Spleen (tissue), 11 donors: ENCODE results near the gene ZGPAT. TPM values are rescaled to one million over a fixed set of nuclear protein-coding genes. Genes with fewer than 3 reads are reported as not detected.

Experiments used
- DNase-seq: peaks from one replicate; pipeline ENCODE4 v3.0.0-alpha.2; 2020
- H3K27ac ChIP-seq, 8 donors: fragments of 200-600 bp; sonication (generic) in 7 of 8; 1 replicate in 4 of 8; 2 replicates in 4 of 8; pipeline versions ENCODE4 v1.5.0 to v1.8.0; 2016 to 2021; ENCODE audit warnings: inconsistent platforms in 4 of 8, mild to moderate bottlenecking in 4 of 8, moderate library complexity in 1 of 8
- H3K27me3 ChIP-seq, 7 donors: fragments of 200-600 bp; sonication (generic) in 6 of 7; replicated peaks in 1 of 7; 1 replicate in 4 of 7; 2 replicates in 3 of 7; pipeline versions ENCODE4 v1.5.0 to v1.8.0; 2016 to 2021; ENCODE audit warnings: inconsistent platforms in 3 of 7, mild to moderate bottlenecking in 1 of 7
- H3K36me3 ChIP-seq, 6 donors: fragments of 200-600 bp; sonication (generic) in 5 of 6; 1 replicate in 4 of 6; 2 replicates in 2 of 6; pipeline versions ENCODE4 v1.5.0 to v1.8.0; 2016 to 2021; ENCODE audit warnings: inconsistent platforms in 2 of 6
- H3K4me1 ChIP-seq, 6 donors: fragments of 200-600 bp; sonication (generic) in 5 of 6; 1 replicate in 3 of 6; 2 replicates in 3 of 6; pipeline versions ENCODE4 v1.5.0 to v1.8.0; 2016 to 2021; ENCODE audit warnings: inconsistent platforms in 3 of 6
- H3K4me3 ChIP-seq, 8 donors: fragments of 200-600 bp; sonication (generic) in 7 of 8; 1 replicate in 4 of 8; 2 replicates in 4 of 8; pipeline versions ENCODE4 v1.5.0 to v1.8.0; 2016 to 2021; ENCODE audit warnings: inconsistent platforms in 4 of 8, mild to moderate bottlenecking in 4 of 8, moderate library complexity in 2 of 8
- H3K9me3 ChIP-seq, 8 donors: fragments of 200-600 bp; sonication (generic) in 7 of 8; 1 replicate in 4 of 8; 2 replicates in 4 of 8; pipeline versions ENCODE4 v1.5.0 to v1.8.0; 2016 to 2021; ENCODE audit warnings: inconsistent platforms in 4 of 8
- POLR2A ChIP-seq, 3 donors: fragments of 450-650 bp; IDR thresholded peaks; one replicate each; pipeline ENCODE4 v1.5.1; 2017; ENCODE audit warnings: antibody characterized with exemption in 3 of 3, mild to moderate bottlenecking in 1 of 3
- POLR2AphosphoS5 ChIP-seq, 3 donors: sonication (generic); formaldehyde crosslinking; IDR thresholded peaks; one replicate each; pipeline ENCODE4 v1.5.1; 2017; ENCODE audit warnings: antibody characterized with exemption in 3 of 3
- WGBS, 5 donors: extraction: QIAGEN DNeasy Blood & Tissue Kit in 3 of 5; methylation state at CpG; one replicate each; pipeline versions ENCODE4 v1.1.5 to v1.1.7; 2013 to 2018; 5-methylcytosine and 5-hydroxymethylcytosine counted together
- intact Hi-C: fragments of 100-400 bp; cut with DNase I; formaldehyde crosslinking; loops from one replicate; pipeline ENCODE4 v1.15.0; 2023; ENCODE audit warnings: low total_unique reads
- polyA plus RNA-seq, 3 donors: library from polyadenylated mRNA; stranded (reverse); fragments of 200-250 nt; gene quantifications; one replicate each; pipeline ENCODE4 v1.2.1, GENCODE V29; 2013
- small RNA-seq, 4 donors: library from RNA; depleted of rRNA; stranded (forward); fragments of <200 nt; gene quantifications; one replicate each; pipeline ENCODE3, GENCODE V24; 2016
- total RNA-seq, 7 donors: library from RNA; depleted of rRNA in 3 of 7; stranded (reverse); fragments of >200 nt in 3 of 7; fragmentation: NEBNext Ultra II Directional in 4 of 7; extraction: Animal tissue kit (Norgen Biotek cat#: 25700) in 4 of 7; gene quantifications; one replicate each; pipeline versions ENCODE4 v1.1.0 to v1.2.1, GENCODE V29; 2016 to 2021
- TF ChIP-seq, protein P1 (sequence below), 11 experiments: fragments of 200-600 bp in 7 of 11; fragments of 450-650 bp in 4 of 11; sonication (generic) in 4 of 11; IDR thresholded peaks in 8 of 11; conservative IDR thresholded peaks in 3 of 11; 1 replicate in 7 of 11; 2 replicates in 4 of 11; pipeline versions ENCODE4 v1.4.0 to v1.8.0; 2016 to 2021; ENCODE audit warnings: antibody characterized with exemption in 11 of 11, inconsistent platforms in 4 of 11, mild to moderate bottlenecking in 1 of 11
- donor health status: healthy with polysubstance abuse.
- donor health status: DM: no; HTN: no; CAD: no; lungs with moderate emphysema.
- donor health status: DM: no; HTN: no; CAD: no.
- donor health status: Bipolar disorder and iron deficiency.
- donor health status: healthy.
- donor health status: DM: no; HTN: no; CAD: no.
- donor health status: DM: yes; HTN: yes; CAD: no.

ZGPAT gene
- total and polyA plus RNA-seq, 10 donors: 23.6 to 72.8 (median 38.2) TPM

DNA sequence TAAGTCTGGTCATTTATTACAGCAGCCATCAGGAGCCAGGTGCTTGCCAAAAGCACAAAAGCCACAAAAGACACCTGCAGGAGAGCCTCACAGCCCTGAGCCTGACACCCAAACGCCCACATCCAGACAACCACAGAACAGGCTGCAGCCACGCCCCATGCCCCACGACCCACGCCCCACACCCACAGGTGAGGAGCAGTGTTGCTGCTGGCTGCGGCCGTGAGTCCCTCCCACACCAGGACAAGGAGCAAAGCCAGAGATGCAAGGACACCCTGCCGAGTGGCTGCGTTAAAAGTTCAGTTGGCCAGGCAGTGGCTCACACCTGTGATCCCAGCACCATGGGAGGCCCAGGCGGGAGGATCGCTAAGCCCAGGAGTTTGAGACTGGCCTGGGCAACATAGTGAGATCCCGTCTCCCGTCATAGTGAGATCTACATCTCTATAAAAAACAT, 74.7 kb downstream of the ZGPAT start:
- no peaks in the 10 kb centered on the region for H3K36me3 ChIP-seq
- TF ChIP-seq, protein P1, sequence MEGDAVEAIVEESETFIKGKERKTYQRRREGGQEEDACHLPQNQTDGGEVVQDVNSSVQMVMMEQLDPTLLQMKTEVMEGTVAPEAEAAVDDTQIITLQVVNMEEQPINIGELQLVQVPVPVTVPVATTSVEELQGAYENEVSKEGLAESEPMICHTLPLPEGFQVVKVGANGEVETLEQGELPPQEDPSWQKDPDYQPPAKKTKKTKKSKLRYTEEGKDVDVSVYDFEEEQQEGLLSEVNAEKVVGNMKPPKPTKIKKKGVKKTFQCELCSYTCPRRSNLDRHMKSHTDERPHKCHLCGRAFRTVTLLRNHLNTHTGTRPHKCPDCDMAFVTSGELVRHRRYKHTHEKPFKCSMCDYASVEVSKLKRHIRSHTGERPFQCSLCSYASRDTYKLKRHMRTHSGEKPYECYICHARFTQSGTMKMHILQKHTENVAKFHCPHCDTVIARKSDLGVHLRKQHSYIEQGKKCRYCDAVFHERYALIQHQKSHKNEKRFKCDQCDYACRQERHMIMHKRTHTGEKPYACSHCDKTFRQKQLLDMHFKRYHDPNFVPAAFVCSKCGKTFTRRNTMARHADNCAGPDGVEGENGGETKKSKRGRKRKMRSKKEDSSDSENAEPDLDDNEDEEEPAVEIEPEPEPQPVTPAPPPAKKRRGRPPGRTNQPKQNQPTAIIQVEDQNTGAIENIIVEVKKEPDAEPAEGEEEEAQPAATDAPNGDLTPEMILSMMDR (IDR thresholded peaks at IDR 0.05 in 8 of 11, conservative IDR thresholded peaks at IDR 0.05 in 3 of 11): no peak
- TF ChIP-seq POLR2A (IDR thresholded peaks at IDR 0.05): no peak
- TF ChIP-seq POLR2AphosphoS5 (IDR thresholded peaks at IDR 0.05): no peak
- H3K4me3 ChIP-seq: no peak overlapping the region
- H3K9me3 ChIP-seq: no peaks in the 10 kb centered on the region
- intact Hi-C loops: no loop called here
- H3K27ac ChIP-seq: peak overlapping the region in 4 of 8 donors; percentile 6 to 49 (median 12)
- H3K4me1 ChIP-seq: peaks cover 17 to 66% (median 38%) of the 10 kb centered on the region in 6 donors
- WGBS, 5 donors: 74 to 87% (median 79%) methylated on average over 10 to 12 of the region's 12 CpGs
- DNase-seq: no peak
- no peaks in the 10 kb centered on the region for H3K27me3 ChIP-seq

DNA sequence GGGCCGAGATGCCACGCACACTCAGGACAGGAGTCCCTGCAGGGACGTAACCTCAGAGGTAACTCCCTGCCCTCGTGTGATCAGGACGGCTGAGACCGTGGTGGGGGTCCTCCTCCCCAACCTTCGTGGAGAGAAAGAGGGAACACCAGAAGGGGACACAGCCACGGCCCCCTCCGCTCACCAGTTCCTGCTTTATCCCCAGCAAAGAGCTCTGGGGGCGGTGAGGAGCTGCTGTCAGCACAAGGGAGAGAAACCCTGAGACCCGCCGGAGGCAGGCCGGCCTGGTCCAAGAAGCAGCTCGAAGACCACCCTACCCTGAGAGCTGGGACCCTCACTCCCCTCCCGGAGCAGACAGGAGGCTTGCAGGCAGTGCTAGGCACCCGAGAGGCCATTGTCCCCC, 76.1 kb downstream of the ZGPAT start:
- no peaks in the 10 kb centered on the region for H3K9me3 ChIP-seq
- TF ChIP-seq POLR2AphosphoS5 (IDR thresholded peaks at IDR 0.05) (no peak), POLR2A (IDR thresholded peaks at IDR 0.05) (no peak)
- TF ChIP-seq, protein P1 (IDR thresholded peaks at IDR 0.05 in 8 of 11, conservative IDR thresholded peaks at IDR 0.05 in 3 of 11): no peak
- no peak overlapping the region for H3K4me3 ChIP-seq
- peaks cover 21 to 66% (median 42%) of the 10 kb centered on the region in 6 donors for H3K4me1 ChIP-seq
- 76 to 90% (median 85%) methylated on average over 7 to 16 of the region's 16 CpGs for WGBS, 5 donors
- H3K36me3 ChIP-seq: no peaks in the 10 kb centered on the region
- intact Hi-C loops: no loop called here
- H3K27ac ChIP-seq: peak overlapping the region in 4 of 8 donors; percentile 1 to 30 (median 12)
- H3K27me3 ChIP-seq: no peaks in the 10 kb centered on the region
- DNase-seq: no peak

DNA sequence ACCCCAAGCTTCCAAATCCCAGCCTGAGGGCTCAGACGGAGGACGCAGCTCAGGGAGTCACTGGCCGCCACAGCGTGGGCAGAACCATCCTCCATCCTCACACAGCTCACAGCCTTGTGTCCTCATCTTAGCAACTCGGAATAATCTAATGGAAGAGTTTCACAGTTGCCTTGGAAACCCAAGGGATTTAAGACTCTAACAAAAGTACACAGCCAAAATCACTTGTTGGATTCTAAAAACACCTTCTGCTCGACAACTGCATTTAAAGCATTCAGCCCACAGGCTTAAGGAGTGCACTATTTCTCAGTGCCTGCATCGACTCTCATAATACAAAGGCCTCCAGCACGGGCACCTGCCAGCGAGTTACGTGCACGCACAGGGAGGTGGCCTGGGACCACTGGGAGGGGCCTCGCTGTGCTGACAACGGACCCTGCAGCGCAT, 77.9 kb downstream of the ZGPAT start:
- no peaks in the 10 kb centered on the region for H3K27me3 ChIP-seq
- no peak overlapping the region for H3K4me3 ChIP-seq
- WGBS, 5 donors: 65 to 78% (median 70%) methylated on average over 8 to 14 of the region's 14 CpGs
- intact Hi-C loops: no loop called here
- DNase-seq: no peak
- no peaks in the 10 kb centered on the region for H3K9me3 ChIP-seq
- peaks cover 21 to 79% (median 57%) of the 10 kb centered on the region in 6 donors for H3K4me1 ChIP-seq
- TF ChIP-seq POLR2A (IDR thresholded peaks at IDR 0.05) (no peak), POLR2AphosphoS5 (IDR thresholded peaks at IDR 0.05) (no peak)
- TF ChIP-seq, protein P1 (IDR thresholded peaks at IDR 0.05 in 8 of 11, conservative IDR thresholded peaks at IDR 0.05 in 3 of 11): no peak
- H3K27ac ChIP-seq: peak overlapping the region in 4 of 8 donors; percentile 75 to 83 (median 80)
- H3K36me3 ChIP-seq: peaks cover 0 to 14% (median 5%) of the 10 kb centered on the region in 6 donors

Small RNA genes lying within 50 kb of the gene (small RNA-seq; reads per million reads assigned to genes)
- gene LIME1 (0 to 0.62 (median 0.03) reads per million in 4 donors), gene TNFRSF6B (0 reads per million in 4 donors)

Other genes starting within 250 kb of the ZGPAT start
- 1 to 10 TPM in 2 of 7 donors, under 1 TPM in 3, not detected in 2; 0.26 to 3.5 (median 0.65) TPM for gene KCNQ2, start 235.4 kb upstream of the ZGPAT start, total RNA-seq
- gene KCNQ2, start 235.4 kb upstream of the ZGPAT start, polyA plus RNA-seq: under 1 TPM; 0.13 to 0.39 (median 0.39) TPM
- gene EEF1A2, start 209.0 kb upstream of the ZGPAT start, total RNA-seq: 1 to 10 TPM in 3 of 7 donors, under 1 TPM in 4; 0.39 to 1.4 (median 0.54) TPM
- gene EEF1A2, start 209.0 kb upstream of the ZGPAT start, polyA plus RNA-seq: under 1 TPM; 0.48 to 0.57 (median 0.53) TPM
- 100 to 1,000 TPM in 4 of 7 donors, 10 to 100 TPM in 3; 68.8 to 167 (median 105) TPM for gene PPDPF, start 187.3 kb upstream of the ZGPAT start, total RNA-seq
- gene PPDPF, start 187.3 kb upstream of the ZGPAT start, polyA plus RNA-seq: 100 to 1,000 TPM; 123 to 275 (median 186) TPM
- 1 to 10 TPM in 1 of 7 donors, under 1 TPM in 6; 0.20 to 1.0 (median 0.77) TPM for gene PTK6, start 170.7 kb upstream of the ZGPAT start, total RNA-seq
- under 1 TPM; 0.55 to 0.72 (median 0.64) TPM for gene PTK6, start 170.7 kb upstream of the ZGPAT start, polyA plus RNA-seq
- gene SRMS, start 160.3 kb upstream of the ZGPAT start, total RNA-seq: 1 to 10 TPM in 4 of 7 donors, under 1 TPM in 1, not detected in 2; 0.46 to 1.5 (median 1.2) TPM
- gene SRMS, start 160.3 kb upstream of the ZGPAT start, polyA plus RNA-seq: under 1 TPM; 0.07 to 0.19 (median 0.12) TPM
- 1 to 10 TPM in 4 of 7 donors, under 1 TPM in 3; 0.33 to 2.0 (median 1.0) TPM for gene FNDC11, start 153.9 kb upstream of the ZGPAT start, total RNA-seq
- gene FNDC11, start 153.9 kb upstream of the ZGPAT start, polyA plus RNA-seq: 1 to 10 TPM in 1 of 3 donors, under 1 TPM in 2; 0.91 to 1.8 (median 0.98) TPM
- 100 to 1,000 TPM in 1 of 7 donors, 10 to 100 TPM in 6; 56.5 to 120 (median 66.0) TPM for gene HELZ2, start 133.8 kb upstream of the ZGPAT start, total RNA-seq
- 10 to 100 TPM in 1 of 3 donors, 1 to 10 TPM in 2; 4.3 to 21.2 (median 5.7) TPM for gene HELZ2, start 133.8 kb upstream of the ZGPAT start, polyA plus RNA-seq
- 10 to 100 TPM; 11.1 to 15.0 (median 13.9) TPM for gene GMEB2, start 80.9 kb upstream of the ZGPAT start, total RNA-seq
- 10 to 100 TPM in 2 of 3 donors, 1 to 10 TPM in 1; 8.6 to 12.9 (median 10.4) TPM for gene GMEB2, start 80.9 kb upstream of the ZGPAT start, polyA plus RNA-seq
- 10 to 100 TPM; 16.1 to 57.0 (median 44.0) TPM for gene STMN3, start 54.6 kb upstream of the ZGPAT start, total RNA-seq
- gene STMN3, start 54.6 kb upstream of the ZGPAT start, polyA plus RNA-seq: 10 to 100 TPM; 21.2 to 38.9 (median 24.6) TPM
- gene RTEL1, start 49.7 kb upstream of the ZGPAT start, total RNA-seq: 10 to 100 TPM; 36.4 to 49.8 (median 43.2) TPM
- 10 to 100 TPM in 2 of 3 donors, 1 to 10 TPM in 1; 7.3 to 23.1 (median 19.1) TPM for gene RTEL1, start 49.7 kb upstream of the ZGPAT start, polyA plus RNA-seq
- 100 to 1,000 TPM in 1 of 7 donors, 10 to 100 TPM in 5, 1 to 10 TPM in 1; 8.9 to 104 (median 41.0) TPM for gene TNFRSF6B, start 11.4 kb upstream of the ZGPAT start, total RNA-seq
- gene TNFRSF6B, start 11.4 kb upstream of the ZGPAT start, polyA plus RNA-seq: 10 to 100 TPM; 12.3 to 28.1 (median 23.8) TPM
- gene ARFRP1, start 63 bp upstream of the ZGPAT start, total RNA-seq: 10 to 100 TPM; 36.7 to 84.2 (median 60.8) TPM
- gene ARFRP1, start 63 bp upstream of the ZGPAT start, polyA plus RNA-seq: 100 to 1,000 TPM in 1 of 3 donors, 10 to 100 TPM in 2; 64.5 to 118 (median 83.8) TPM
- gene LIME1, start 28.6 kb downstream of the ZGPAT start, total RNA-seq: 10 to 100 TPM; 24.0 to 93.4 (median 39.0) TPM
- gene LIME1, start 28.6 kb downstream of the ZGPAT start, polyA plus RNA-seq: 10 to 100 TPM; 56.2 to 96.6 (median 80.4) TPM
- gene SLC2A4RG, start 31.7 kb downstream of the ZGPAT start, total RNA-seq: 100 to 1,000 TPM in 1 of 7 donors, 10 to 100 TPM in 6; 39.9 to 107 (median 64.8) TPM
- 10 to 100 TPM; 27.5 to 44.0 (median 34.3) TPM for gene SLC2A4RG, start 31.7 kb downstream of the ZGPAT start, polyA plus RNA-seq
- gene ZBTB46, start 123.2 kb downstream of the ZGPAT start, total RNA-seq: 10 to 100 TPM; 27.6 to 76.5 (median 35.9) TPM
- 10 to 100 TPM in 1 of 3 donors, 1 to 10 TPM in 2; 3.6 to 14.7 (median 4.7) TPM for gene ZBTB46, start 123.2 kb downstream of the ZGPAT start, polyA plus RNA-seq
- not detected for gene ABHD16B, start 153.5 kb downstream of the ZGPAT start, total RNA-seq
- gene ABHD16B, start 153.5 kb downstream of the ZGPAT start, polyA plus RNA-seq: under 1 TPM; 0.49 to 0.86 (median 0.57) TPM
- gene TPD52L2, start 157.2 kb downstream of the ZGPAT start, total RNA-seq: 100 to 1,000 TPM in 1 of 7 donors, 10 to 100 TPM in 6; 66.3 to 102 (median 92.1) TPM
- gene TPD52L2, start 157.2 kb downstream of the ZGPAT start, polyA plus RNA-seq: 10 to 100 TPM; 60.2 to 94.6 (median 63.5) TPM
- 10 to 100 TPM; 47.5 to 83.1 (median 65.4) TPM for gene DNAJC5, start 187.1 kb downstream of the ZGPAT start, total RNA-seq
- 10 to 100 TPM; 12.7 to 32.3 (median 15.2) TPM for gene DNAJC5, start 187.1 kb downstream of the ZGPAT start, polyA plus RNA-seq
- gene UCKL1, start 248.4 kb downstream of the ZGPAT start, total RNA-seq: 10 to 100 TPM; 34.2 to 52.2 (median 47.1) TPM
- 10 to 100 TPM; 36.0 to 68.0 (median 62.7) TPM for gene UCKL1, start 248.4 kb downstream of the ZGPAT start, polyA plus RNA-seq